HepG2 (cell line): ENCODE results near the gene FRAS1. TPM values are rescaled to one million over a fixed set of nuclear protein-coding genes. Genes with fewer than 3 reads are reported as not detected.
A peak's percentile ranks its signal among the peaks of the same experiment; 100 is the strongest.

Experiments used
- ARID5B ChIP-seq: IDR thresholded peaks from 2 replicates; pipeline ENCODE4 v1.4.0; 2020; ENCODE audit warnings: mild to moderate bottlenecking, missing genetic modification reagents
- FOXP4 ChIP-seq: sonication (generic); formaldehyde crosslinking; IDR thresholded peaks from 2 replicates; pipeline ENCODE4 v1.4.0; 2020; ENCODE audit warnings: missing genetic modification reagents
- POGZ ChIP-seq: sonication (generic); formaldehyde crosslinking; IDR thresholded peaks from 2 replicates; pipeline ENCODE4 v1.4.0; 2020; ENCODE audit warnings: mild to moderate bottlenecking, missing genetic modification reagents
- ZFX ChIP-seq: sonication (generic); formaldehyde crosslinking; IDR thresholded peaks from 2 replicates; pipeline ENCODE4 v1.4.0; 2020; ENCODE audit warnings: mild to moderate bottlenecking, low read depth, missing genetic modification reagents, moderate library complexity
- ZFY ChIP-seq: sonication (generic); formaldehyde crosslinking; IDR thresholded peaks from 2 replicates; pipeline ENCODE4 v1.4.0; 2020; ENCODE audit warnings: missing genetic modification reagents
- ZNF574 ChIP-seq: sonication (generic); formaldehyde crosslinking; IDR thresholded peaks from 2 replicates; pipeline ENCODE4 v1.4.0; 2020; ENCODE audit warnings: missing genetic modification reagents
- polyA plus RNA-seq, 8 experiments: library from polyadenylated mRNA; depleted of rRNA in 3 of 8; stranded (reverse) in 7 of 8; unstranded in 1 of 8; fragments of >200 nt; fragmentation: Illumina TruSeq in 4 of 8; extraction: Trizol in 4 of 8; gene quantifications; 2 replicates each; pipeline versions ENCODE4 v1.2.1 to v1.2.3, GENCODE V29; 2011 to 2016; ENCODE audit warnings: low read depth in 4 of 8, missing spikeins in 1 of 8, mixed read lengths in 1 of 8; ENCODE audit not compliant: insufficient read depth in 1 of 8
- total RNA-seq, 5 experiments: library from RNA; depleted of rRNA; stranded (reverse); fragments of >200 nt; fragmentation: Illumina TruSeq; extraction: Trizol; gene quantifications; 2 replicates each; pipeline ENCODE4 v1.2.3, GENCODE V29; 2016; ENCODE audit warnings: low read depth in 1 of 5

The FRAS1 gene
- total and polyA plus RNA-seq, 2 of the 13 experiments (the other 11 are each of a cell fraction or from before 2014, with no cell fraction given), result 22.5 to 31.6 TPM

- 0 out of 2 replicates have a peak, but pooled peaks have one; percentile 22 for TF ChIP-seq FOXP4 (CRISPR knock-in tag)
- 0 out of 2 replicates have a peak, but pooled peaks have one; percentile 20 for TF ChIP-seq ZNF574 (CRISPR knock-in tag)
- peak; percentile 75 for TF ChIP-seq POGZ (CRISPR knock-in tag)
- TF ChIP-seq ZFX, result peak; percentile 66
- peak; percentile 58 for TF ChIP-seq ZFY (CRISPR knock-in tag)
- peak; percentile 75 for TF ChIP-seq ARID5B (CRISPR knock-in tag)
- TF ChIP-seq, all 625 proteins: peak for 63; not testable (repeated sequence) for 562
Observed at GRCh38 chr4:78125834-78126331, 68.8 kb downstream of the FRAS1 start (continued).
